Esophagus mucosa (tissue), 1 donor: ENCODE results near the gene MTX1. TPM values are rescaled to one million over a fixed set of nuclear protein-coding genes. Genes with fewer than 3 reads are reported as not detected.
"Not testable (repeated sequence)": the region's sequence is repeated elsewhere in the genome, so short reads cannot be mapped to it uniquely, and the experiment has no call there.

Source experiments
- ATAC-seq: fragments of 200-7000 bp; cut with Tn5 transposase; one replicate; pipeline ENCODE4 v1.9.1; 2020
- total RNA-seq: library from RNA; stranded (reverse); gene quantifications from one replicate; pipeline ENCODE4 v1.2.4, GENCODE V29; 2023
- donor health status: DM: yes; HTN: yes; CAD: no.

Gene MTX1
- total RNA-seq, 1 donor from 2014 or later: 36.5 TPM

GRCh38 chr1:155241841-155242264 is 33.4 kb downstream of the MTX1 start:
- peak; percentile 17 for ATAC-seq

GRCh38 chr1:155242805-155243358 is 34.4 kb downstream of the MTX1 start:
- ATAC-seq: peak; percentile 1

GRCh38 chr1:155244368-155245162 is 36.1 kb downstream of the MTX1 start:
- peak; percentile 85 for ATAC-seq

- ATAC-seq: no peak
These were observed 36.6 kb downstream of the MTX1 start for GRCh38 chr1:155245163-155245524.

- ATAC-seq: not testable (repeated sequence)
These were observed 38.3 kb downstream of the MTX1 start for GRCh38 chr1:155246796-155247195.

- ATAC-seq: no peak
These were observed 39.4 kb downstream of the MTX1 start for GRCh38 chr1:155247667-155248553.

- peak; percentile 0 for ATAC-seq
These were observed 41.7 kb downstream of the MTX1 start for GRCh38 chr1:155250246-155250632.

- ATAC-seq: peak; percentile 86
These were observed 42.3 kb downstream of the MTX1 start for GRCh38 chr1:155250633-155251449.

- no peak for ATAC-seq
These were observed 43.1 kb downstream of the MTX1 start for GRCh38 chr1:155251566-155251965.

- no peak for ATAC-seq
These were observed 44.7 kb downstream of the MTX1 start for GRCh38 chr1:155253208-155253607.

- ATAC-seq: peak; percentile 15
These were observed 45.3 kb downstream of the MTX1 start for GRCh38 chr1:155253797-155254196.

GRCh38 chr1:155254228-155254713 is 45.8 kb downstream of the MTX1 start:
- ATAC-seq: peak; percentile 5

- peak; percentile 5 for ATAC-seq
These were observed 46.3 kb downstream of the MTX1 start for GRCh38 chr1:155254714-155255242.

- peak; percentile 68 for ATAC-seq
These were observed 46.9 kb downstream of the MTX1 start, which contains the start of gene ENTREP3 for GRCh38 chr1:155255243-155256007. Gene ENTREP3 (minus strand): TSS chr1:155255483. CDS start chr1:155254877, 606 bp downstream.

- ATAC-seq: peak; percentile 52
These were observed 47.8 kb downstream of the MTX1 start for GRCh38 chr1:155256058-155256852.

- no peak for ATAC-seq
These were observed 51.8 kb downstream of the MTX1 start for GRCh38 chr1:155260276-155260675.

GRCh38 chr1:155261493-155261851 is 53.0 kb downstream of the MTX1 start:
- ATAC-seq: no peak

GRCh38 chr1:155261852-155262673 is 53.6 kb downstream of the MTX1 start, which contains the start of gene SCAMP3:
Gene SCAMP3 (minus strand): TSS chr1:155262360. CDS start chr1:155262151, 209 bp downstream.
- ATAC-seq: peak; percentile 95

- ATAC-seq: no peak
These were observed 54.6 kb downstream of the MTX1 start for GRCh38 chr1:155263067-155263466.
